SK-N-SH (cell line): ENCODE results near the gene LMAN1. TPM values are rescaled to one million over a fixed set of nuclear protein-coding genes. Genes with fewer than 3 reads are reported as not detected.

Source experiments
- CTCF ChIA-PET: fragments of 300-600, 350-600 bp; formaldehyde crosslinking; extraction: SDS; loops from one replicate; lab custom pipeline; 2021; lab: Yijun Ruan, JAX
- POLR2A ChIA-PET: fragments of 350-600 bp; sonication (Branson Sonifier 250); formaldehyde crosslinking; extraction: SDS; loops from one replicate; lab custom pipeline; 2020; ENCODE audit warnings: antibody characterized with exemption, inconsistent platforms; lab: Yijun Ruan, JAX
- DNase-seq: peaks from one replicate; pipeline ENCODE4 v3.0.0; 2012
- H2AFZ ChIP-seq: fragments of 200-600 bp; sonication (generic); 2 replicates; pipeline ENCODE4 v1.8.1; 2016; ENCODE audit warnings: antibody characterized with exemption, mild to moderate bottlenecking, low read depth
- H3F3A ChIP-seq: fragments of 200-600 bp; sonication (generic); replicated peaks from 2 replicates; pipeline ENCODE3; 2016; ENCODE audit warnings: antibody characterized with exemption, mild to moderate bottlenecking; ENCODE audit not compliant: insufficient read depth
- H3K27ac ChIP-seq, 2 experiments: fragments of 200-500 bp in 1 of 2; fragments of 200-600 bp in 1 of 2; sonication (Bioruptor generic) in 1 of 2; sonication (generic), shearing (Covaris generic) in 1 of 2; 2 replicates each; pipeline versions ENCODE4 v1.5.1 to v1.6.1; 2014 to 2016; ENCODE audit warnings: low read depth in 2 of 2, inconsistent platforms in 1 of 2, low read length in 1 of 2, mild to moderate bottlenecking in 1 of 2, mixed read lengths in 1 of 2
- H3K27me3 ChIP-seq: fragments of 200-600 bp; sonication (generic), shearing (Covaris generic); 2 replicates; pipeline ENCODE4 v1.6.1; 2016; ENCODE audit warnings: mixed run types; ENCODE audit not compliant: insufficient read depth
- H3K36me3 ChIP-seq, 2 experiments: fragments of 200-500 bp in 1 of 2; fragments of 200-600 bp in 1 of 2; sonication (Bioruptor generic) in 1 of 2; sonication (generic) in 1 of 2; replicated peaks in 1 of 2; 2 replicates each; pipeline versions ENCODE3 to v1.5.1; 2014 to 2016; ENCODE audit warnings: low read length in 1 of 2, mild to moderate bottlenecking in 1 of 2; ENCODE audit not compliant: insufficient read depth in 2 of 2, control insufficient read depth in 1 of 2
- H3K4me1 ChIP-seq, 2 experiments: fragments of 200-500 bp in 1 of 2; fragments of 200-600 bp in 1 of 2; sonication (Bioruptor generic) in 1 of 2; sonication (generic), shearing (Covaris generic) in 1 of 2; 2 replicates each; pipeline versions ENCODE4 v1.5.1 to v1.6.1; 2014 to 2016; ENCODE audit warnings: low read depth in 1 of 2, low read length in 1 of 2, mixed run types in 1 of 2; ENCODE audit not compliant: insufficient read depth in 2 of 2, control insufficient read depth in 1 of 2
- H3K4me2 ChIP-seq: fragments of 200-600 bp; sonication (generic), shearing (Covaris generic); 2 replicates; pipeline ENCODE4 v1.6.1; 2017; ENCODE audit warnings: mixed run types
- H3K4me3 ChIP-seq, 2 experiments: fragments of 200-500 bp in 1 of 2; fragments of 200-600 bp in 1 of 2; sonication (Bioruptor generic) in 1 of 2; sonication (generic), shearing (Covaris generic) in 1 of 2; 2 replicates each; pipeline versions ENCODE4 v1.5.1 to v1.8.1; 2014 to 2016; ENCODE audit warnings: low read depth in 2 of 2, inconsistent platforms in 1 of 2, low read length in 1 of 2, mild to moderate bottlenecking in 1 of 2, mixed read lengths in 1 of 2, moderate library complexity in 1 of 2
- H3K79me2 ChIP-seq: fragments of 200-600 bp; sonication (generic); 2 replicates; pipeline ENCODE4 v1.8.1; 2017; ENCODE audit warnings: mild to moderate bottlenecking; ENCODE audit not compliant: insufficient read depth
- H3K9ac ChIP-seq: fragments of 200-600 bp; sonication (generic); 2 replicates; pipeline ENCODE4 v1.6.1; 2017; ENCODE audit warnings: mixed run types
- H3K9me2 ChIP-seq: fragments of 200-600 bp; sonication (generic); 2 replicates; pipeline ENCODE4 v1.6.1; 2017; ENCODE audit warnings: mixed run types
- H3K9me3 ChIP-seq: fragments of 200-600 bp; sonication (generic); 2 replicates; pipeline ENCODE4 v1.6.1; 2017; ENCODE audit warnings: mixed run types, mild to moderate bottlenecking, moderate library complexity
- H4K20me1 ChIP-seq: fragments of 200-600 bp; sonication (generic); 2 replicates; pipeline ENCODE4 v1.6.1; 2017; ENCODE audit warnings: mild to moderate bottlenecking, mixed run types; ENCODE audit not compliant: insufficient read depth
- ELF1 ChIP-seq: IDR thresholded peaks from 2 replicates; pipeline ENCODE4 v1.4.0; 2012
- EP300 ChIP-seq, 2 experiments: IDR thresholded peaks; 2 replicates each; pipeline versions ENCODE4 v1.4.0 to v1.6.1; 2012; ENCODE audit warnings: borderline replicate concordance in 1 of 2, low read depth in 1 of 2, low read length in 1 of 2
- FOXJ3 ChIP-seq: sonication (generic); formaldehyde crosslinking; IDR thresholded peaks from 2 replicates; pipeline ENCODE4 v1.5.1; 2020; ENCODE audit warnings: mild to moderate bottlenecking, missing genetic modification reagents
- FOXM1 ChIP-seq: IDR thresholded peaks from 2 replicates; pipeline ENCODE4 v1.4.0; 2012; ENCODE audit warnings: low read depth, mild to moderate bottlenecking
- GABPA ChIP-seq: IDR thresholded peaks from 2 replicates; pipeline ENCODE4 v1.4.0; 2012; ENCODE audit warnings: low read depth, mild to moderate bottlenecking
- POLR2AphosphoS5 ChIP-seq: IDR thresholded peaks from 2 replicates; pipeline ENCODE4 v1.6.1; 2012; ENCODE audit warnings: low read depth, low read length
- RCOR1 ChIP-seq: fragments of 150-350 bp; IDR thresholded peaks from 2 replicates; pipeline ENCODE4 v1.6.1; 2017; ENCODE audit warnings: antibody characterized with exemption, low read length
- RXRA ChIP-seq: IDR thresholded peaks from 2 replicates; pipeline ENCODE4 v1.4.0; 2012; ENCODE audit warnings: low read depth, mild to moderate bottlenecking, borderline replicate concordance
- SIN3A ChIP-seq: IDR thresholded peaks from 2 replicates; pipeline ENCODE4 v1.6.1; 2012; ENCODE audit warnings: low read depth, mild to moderate bottlenecking, low read length, moderate library complexity, borderline replicate concordance
- SMC3 ChIP-seq: IDR thresholded peaks from 2 replicates; pipeline ENCODE4 v1.6.1; 2012; ENCODE audit warnings: low read depth, low read length, improper control_type of control experiment
- TAF1 ChIP-seq: IDR thresholded peaks from 2 replicates; pipeline ENCODE4 v1.6.1; 2012; ENCODE audit warnings: low read depth, mild to moderate bottlenecking, low read length, moderate library complexity, borderline replicate concordance
- TCF12 ChIP-seq: IDR thresholded peaks from 2 replicates; pipeline ENCODE4 v1.4.0; 2012
- WGBS: methylation state at CpG from one replicate; pipeline ENCODE4 v1.1.6; 2017; ENCODE audit warnings: low lambda C conversion rate; 5-methylcytosine and 5-hydroxymethylcytosine counted together
- polyA plus RNA-seq, 3 experiments: library from polyadenylated mRNA; depleted of rRNA; stranded (reverse); fragments of >200 nt; gene quantifications; 2 replicates each; pipeline ENCODE4 v1.2.3, GENCODE V29; 2012
- TF ChIP-seq, protein P1 (sequence below): IDR thresholded peaks from 2 replicates; pipeline ENCODE4 v1.4.0; 2012; ENCODE audit warnings: low read depth
- TF ChIP-seq, protein P2 (sequence below): IDR thresholded peaks from 2 replicates; pipeline ENCODE4 v1.6.1; 2012; ENCODE audit warnings: mild to moderate bottlenecking, low read depth, low read length, moderate library complexity
- TF ChIP-seq, protein P3 (sequence below): fragments of 200-600 bp; sonication (generic); IDR thresholded peaks from 2 replicates; pipeline ENCODE4 v1.6.1; 2017; ENCODE audit warnings: antibody characterized with exemption, mild to moderate bottlenecking, moderate library complexity
- TF ChIP-seq, protein P4 (sequence below): IDR thresholded peaks from 2 replicates; pipeline ENCODE4; 2012

LMAN1 gene
- polyA plus RNA-seq, 1 of the 3 experiments (the other 2 are of a cell fraction), result 43.4 TPM

DNA sequence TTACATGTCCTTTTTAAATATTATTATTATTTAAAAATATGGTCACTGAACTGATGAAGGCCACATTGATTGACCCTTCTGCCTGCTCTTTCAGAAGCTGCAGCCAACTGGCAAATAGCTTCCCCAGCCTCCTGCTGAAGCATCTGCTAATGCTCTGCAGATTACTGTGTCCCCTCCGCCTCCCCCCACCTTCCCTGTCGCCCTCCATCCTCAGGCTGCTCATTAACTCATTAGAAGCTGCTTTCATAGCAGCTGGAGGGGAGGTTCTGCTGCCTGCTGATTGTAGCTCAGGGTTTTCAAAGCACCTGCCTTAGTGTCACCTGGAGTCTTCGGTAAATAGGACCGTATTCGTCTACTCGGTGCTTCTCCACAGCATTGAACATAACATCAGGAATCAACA is 24.8 kb upstream of the LMAN1 start:
- H4K20me1 ChIP-seq, result no peaks in the 10 kb centered on the region
- peaks cover 6% of the 10 kb centered on the region; the same call in 1 of the 2 replicates for H3K27me3 ChIP-seq
- H3K79me2 ChIP-seq, result no peaks in the 10 kb centered on the region
- ChIA-PET CTCF (interaction anchor here (1.2 to 1.9 kb wide), 3 partner anchors 12 to 76 kb away, joined by 3 to 7 read pairs (median 3); no protein-coding TSS in a partner anchor), POLR2A (no interaction called here)
- H3K4me1 ChIP-seq, result no peaks in the 10 kb centered on the region; a peak in 2 of 4 replicates
- H3K4me2 ChIP-seq, result no peak overlapping the region
- no peak for DNase-seq
- H3K36me3 ChIP-seq, result no peaks in the 10 kb centered on the region
- H3K27ac ChIP-seq, result no peak overlapping the region
- H3K9me3 ChIP-seq, result no peaks in the 10 kb centered on the region
- no peak overlapping the region for H3K4me3 ChIP-seq
- H3F3A ChIP-seq, result no peaks in the 10 kb centered on the region
- no peak overlapping the region for H3K9ac ChIP-seq
- no peaks in the 10 kb centered on the region for H3K9me2 ChIP-seq
- 68% methylated on average over 6 of the region's 6 CpGs for WGBS
- no peak for TF ChIP-seq ELF1
- TF ChIP-seq, protein P1, sequence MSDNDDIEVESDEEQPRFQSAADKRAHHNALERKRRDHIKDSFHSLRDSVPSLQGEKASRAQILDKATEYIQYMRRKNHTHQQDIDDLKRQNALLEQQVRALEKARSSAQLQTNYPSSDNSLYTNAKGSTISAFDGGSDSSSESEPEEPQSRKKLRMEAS, result no peak
- no peak for TF ChIP-seq POLR2AphosphoS5
- TF ChIP-seq FOXJ3, result no peak
- TF ChIP-seq, protein P2, sequence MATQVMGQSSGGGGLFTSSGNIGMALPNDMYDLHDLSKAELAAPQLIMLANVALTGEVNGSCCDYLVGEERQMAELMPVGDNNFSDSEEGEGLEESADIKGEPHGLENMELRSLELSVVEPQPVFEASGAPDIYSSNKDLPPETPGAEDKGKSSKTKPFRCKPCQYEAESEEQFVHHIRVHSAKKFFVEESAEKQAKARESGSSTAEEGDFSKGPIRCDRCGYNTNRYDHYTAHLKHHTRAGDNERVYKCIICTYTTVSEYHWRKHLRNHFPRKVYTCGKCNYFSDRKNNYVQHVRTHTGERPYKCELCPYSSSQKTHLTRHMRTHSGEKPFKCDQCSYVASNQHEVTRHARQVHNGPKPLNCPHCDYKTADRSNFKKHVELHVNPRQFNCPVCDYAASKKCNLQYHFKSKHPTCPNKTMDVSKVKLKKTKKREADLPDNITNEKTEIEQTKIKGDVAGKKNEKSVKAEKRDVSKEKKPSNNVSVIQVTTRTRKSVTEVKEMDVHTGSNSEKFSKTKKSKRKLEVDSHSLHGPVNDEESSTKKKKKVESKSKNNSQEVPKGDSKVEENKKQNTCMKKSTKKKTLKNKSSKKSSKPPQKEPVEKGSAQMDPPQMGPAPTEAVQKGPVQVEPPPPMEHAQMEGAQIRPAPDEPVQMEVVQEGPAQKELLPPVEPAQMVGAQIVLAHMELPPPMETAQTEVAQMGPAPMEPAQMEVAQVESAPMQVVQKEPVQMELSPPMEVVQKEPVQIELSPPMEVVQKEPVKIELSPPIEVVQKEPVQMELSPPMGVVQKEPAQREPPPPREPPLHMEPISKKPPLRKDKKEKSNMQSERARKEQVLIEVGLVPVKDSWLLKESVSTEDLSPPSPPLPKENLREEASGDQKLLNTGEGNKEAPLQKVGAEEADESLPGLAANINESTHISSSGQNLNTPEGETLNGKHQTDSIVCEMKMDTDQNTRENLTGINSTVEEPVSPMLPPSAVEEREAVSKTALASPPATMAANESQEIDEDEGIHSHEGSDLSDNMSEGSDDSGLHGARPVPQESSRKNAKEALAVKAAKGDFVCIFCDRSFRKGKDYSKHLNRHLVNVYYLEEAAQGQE, result no peak
- TF ChIP-seq RCOR1, result no peak
- H2AFZ ChIP-seq, result no peak overlapping the region

DNA sequence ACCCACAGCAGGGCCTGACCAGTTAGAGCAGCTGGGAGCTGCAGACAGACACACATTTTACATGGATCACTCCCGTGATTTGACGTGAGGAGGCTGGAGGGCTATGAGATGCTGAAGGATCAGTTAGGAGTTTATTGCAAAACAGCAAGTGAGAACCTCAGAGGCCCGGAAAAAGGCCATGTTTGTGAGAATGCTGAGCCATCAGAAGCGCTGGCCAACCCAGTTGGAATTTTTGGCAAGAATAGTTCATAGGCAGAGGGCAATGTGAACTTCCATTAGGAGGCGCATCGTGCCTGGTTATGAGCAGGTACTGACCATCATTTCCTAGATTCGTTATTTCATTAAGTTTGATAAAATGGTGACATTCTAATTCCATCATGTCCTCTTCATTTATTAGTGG is 23.3 kb upstream of the LMAN1 start:
- Histone ChIP-seq H3K4me2 (no peak overlapping the region), H3K9me2 (no peaks in the 10 kb centered on the region), H3K27ac (no peak overlapping the region), H3K9me3 (no peaks in the 10 kb centered on the region), H3F3A (no peaks in the 10 kb centered on the region), H3K4me1 (no peaks in the 10 kb centered on the region; a peak in 2 of 4 replicates), H3K36me3 (no peaks in the 10 kb centered on the region), H3K4me3 (no peak overlapping the region), H3K79me2 (no peaks in the 10 kb centered on the region), H4K20me1 (no peaks in the 10 kb centered on the region), H3K27me3 (peaks cover 6% of the 10 kb centered on the region; the same call in 1 of the 2 replicates), H2AFZ (no peak overlapping the region), H3K9ac (no peak overlapping the region)
- ChIA-PET CTCF (interaction anchor here (1.3 to 1.6 kb wide), 2 partner anchors 20 to 133 kb away, joined by 5 to 10 read pairs; no protein-coding TSS in a partner anchor), POLR2A (no interaction called here)
- TF ChIP-seq, protein P3, sequence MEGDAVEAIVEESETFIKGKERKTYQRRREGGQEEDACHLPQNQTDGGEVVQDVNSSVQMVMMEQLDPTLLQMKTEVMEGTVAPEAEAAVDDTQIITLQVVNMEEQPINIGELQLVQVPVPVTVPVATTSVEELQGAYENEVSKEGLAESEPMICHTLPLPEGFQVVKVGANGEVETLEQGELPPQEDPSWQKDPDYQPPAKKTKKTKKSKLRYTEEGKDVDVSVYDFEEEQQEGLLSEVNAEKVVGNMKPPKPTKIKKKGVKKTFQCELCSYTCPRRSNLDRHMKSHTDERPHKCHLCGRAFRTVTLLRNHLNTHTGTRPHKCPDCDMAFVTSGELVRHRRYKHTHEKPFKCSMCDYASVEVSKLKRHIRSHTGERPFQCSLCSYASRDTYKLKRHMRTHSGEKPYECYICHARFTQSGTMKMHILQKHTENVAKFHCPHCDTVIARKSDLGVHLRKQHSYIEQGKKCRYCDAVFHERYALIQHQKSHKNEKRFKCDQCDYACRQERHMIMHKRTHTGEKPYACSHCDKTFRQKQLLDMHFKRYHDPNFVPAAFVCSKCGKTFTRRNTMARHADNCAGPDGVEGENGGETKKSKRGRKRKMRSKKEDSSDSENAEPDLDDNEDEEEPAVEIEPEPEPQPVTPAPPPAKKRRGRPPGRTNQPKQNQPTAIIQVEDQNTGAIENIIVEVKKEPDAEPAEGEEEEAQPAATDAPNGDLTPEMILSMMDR, result no peak
- TF ChIP-seq, protein P4, sequence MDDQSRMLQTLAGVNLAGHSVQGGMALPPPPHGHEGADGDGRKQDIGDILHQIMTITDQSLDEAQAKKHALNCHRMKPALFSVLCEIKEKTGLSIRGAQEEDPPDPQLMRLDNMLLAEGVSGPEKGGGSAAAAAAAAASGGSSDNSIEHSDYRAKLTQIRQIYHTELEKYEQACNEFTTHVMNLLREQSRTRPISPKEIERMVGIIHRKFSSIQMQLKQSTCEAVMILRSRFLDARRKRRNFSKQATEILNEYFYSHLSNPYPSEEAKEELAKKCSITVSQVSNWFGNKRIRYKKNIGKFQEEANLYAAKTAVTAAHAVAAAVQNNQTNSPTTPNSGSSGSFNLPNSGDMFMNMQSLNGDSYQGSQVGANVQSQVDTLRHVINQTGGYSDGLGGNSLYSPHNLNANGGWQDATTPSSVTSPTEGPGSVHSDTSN, result no peak
- no peak for TF ChIP-seq RXRA
- TF ChIP-seq, protein P1, result no peak
- no peak for TF ChIP-seq GABPA
- no peak for TF ChIP-seq SMC3
- TF ChIP-seq, protein P2, result no peak
- no peak for TF ChIP-seq SIN3A
- no peak for TF ChIP-seq EP300 (IDR thresholded peaks at IDR 0.05; ENCODE audit: borderline replicate concordance in 1 of 2, low read depth in 1 of 2, low read length in 1 of 2)
- TF ChIP-seq TAF1, result no peak
- TF ChIP-seq FOXM1, result no peak
- TF ChIP-seq TCF12, result no peak
- DNase-seq, result no peak
- WGBS, result 75% methylated on average over 7 of the region's 7 CpGs
